Measurements from ENCODE around the gene TGM1. TPM values are rescaled to one million over a fixed set of nuclear protein-coding genes. Genes with fewer than 3 reads are reported as not detected.
A peak's percentile ranks its signal among the peaks of the same experiment; 100 is the strongest.
"Not testable (repeated sequence)": the region's sequence is repeated elsewhere in the genome, so short reads cannot be mapped to it uniquely, and the experiment has no call there.

TGM1 gene
- polyA plus RNA-seq, 4 donors: 1.5 to 3.4 (median 1.7) TPM

DNA sequence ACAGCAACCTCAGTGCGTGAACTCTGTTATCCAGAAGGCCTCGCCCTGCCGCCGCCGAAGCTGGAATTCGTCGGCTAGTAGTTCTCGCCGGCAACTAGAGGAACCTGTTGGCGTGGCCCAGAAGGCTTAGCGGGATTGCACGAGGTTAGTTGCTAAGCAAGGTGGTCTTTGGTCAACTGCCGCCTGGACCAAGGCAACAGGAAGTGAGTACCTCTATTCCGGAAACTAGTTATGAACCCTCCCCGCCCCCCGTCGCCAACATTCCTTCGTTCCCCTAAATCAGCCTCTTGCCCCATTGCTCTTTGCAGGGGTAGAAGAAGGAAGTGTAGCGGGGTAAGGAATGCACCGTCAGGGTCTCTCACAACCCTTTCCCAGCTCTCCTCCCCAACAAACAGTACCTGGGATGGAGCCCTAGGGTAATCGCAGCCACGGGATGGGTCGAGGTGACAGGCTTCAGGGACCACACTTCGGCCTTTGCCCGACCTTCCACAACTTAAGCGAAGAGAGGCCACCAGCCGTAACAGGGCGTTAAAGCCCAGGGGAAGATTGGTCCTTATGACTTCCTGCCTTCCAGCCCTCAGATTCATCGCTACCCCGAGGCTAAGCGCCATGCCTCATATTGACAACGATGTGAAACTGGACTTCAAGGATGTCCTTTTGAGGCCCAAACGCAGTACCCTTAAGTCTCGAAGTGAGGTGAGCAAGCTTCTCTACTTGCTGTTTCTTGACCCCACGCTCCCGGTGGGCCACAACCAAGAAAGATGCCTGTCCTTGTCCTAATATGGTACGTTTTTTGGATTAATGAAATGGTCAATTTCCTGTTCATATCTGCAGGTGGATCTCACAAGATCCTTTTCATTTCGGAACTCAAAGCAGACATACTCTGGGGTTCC, 30.1 kb downstream of the TGM1 start, which contains the start of gene GMPR2:
Gene GMPR2, plus strand, starts transcription at position 285 of the 893 bp plus-strand sequence. Its CDS starts 325 bp downstream, at position 610.
- Histone ChIP-seq H3K27me3 (ENCODE audit: control insufficient read depth in 3 of 3, insufficient read depth in 3 of 3, low read length in 3 of 3) (no peaks in the 10 kb centered on the region), H3K4me3 (ENCODE audit: low read depth in 1 of 3, low read length in 3 of 3) (peak within 1 kb of the TSS; percentile 57 to 81 (median 63)), H3K9me3 (ENCODE audit: control insufficient read depth in 2 of 2, insufficient read depth in 1 of 2, low read depth in 1 of 2, low read length in 1 of 2) (no peaks in the 10 kb centered on the region), H3K27ac (ENCODE audit: low read depth in 1 of 3, low read length in 2 of 3) (peak within 1 kb of the TSS; percentile 74 to 93 (median 89)), H3K36me3 (ENCODE audit: control insufficient read depth in 3 of 3, insufficient read depth in 2 of 3, low read depth in 1 of 3, low read length in 3 of 3) (peaks cover 4 to 33% (median 8%) of the 10 kb centered on the region in 3 donors), H3K4me1 (ENCODE audit: control insufficient read depth in 3 of 3, insufficient read depth in 2 of 3, low read depth in 1 of 3, low read length in 2 of 3) (peaks cover 2 to 11% (median 9%) of the 10 kb centered on the region in 3 donors)
- DNase-seq (no peak), FAIRE-seq (no peak)
- WGBS, 3 donors: 2 to 3% (median 3%) methylated on average over 38 of the region's 38 CpGs

DNA sequence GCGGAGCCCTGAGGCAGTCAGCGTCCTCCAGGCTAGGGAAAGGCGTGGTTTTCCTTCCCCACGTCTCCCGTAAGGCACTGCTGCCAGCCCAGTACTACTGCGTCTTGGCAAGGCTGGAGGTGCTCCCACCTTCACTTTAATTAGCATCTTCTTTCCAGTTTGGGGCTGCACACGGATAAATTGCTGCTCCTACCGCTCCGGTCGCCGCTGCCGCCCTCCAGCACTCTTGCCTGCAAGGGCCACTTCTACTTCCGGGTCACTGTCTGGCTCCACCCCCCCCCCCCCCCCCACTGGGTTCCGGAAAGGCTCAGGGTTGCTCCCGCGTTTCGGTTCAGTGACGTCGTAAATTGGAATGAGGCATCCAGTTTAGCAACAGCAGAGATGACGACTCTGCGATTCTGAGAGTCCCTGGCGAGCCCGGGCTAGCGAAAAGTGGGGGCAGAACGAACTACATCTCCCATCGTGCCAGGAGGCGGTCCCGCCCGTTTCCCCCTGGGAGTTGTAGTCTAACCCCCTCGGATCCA, 30.8 kb downstream of the TGM1 start, which contains the start of gene NEDD8:
Gene NEDD8, minus strand, starts transcription at position 247 of the 524 bp plus-strand sequence. Its CDS starts 100 bp downstream, at position 147.
- no peaks in the 10 kb centered on the region for H3K27me3 ChIP-seq (ENCODE audit: control insufficient read depth in 3 of 3, insufficient read depth in 3 of 3, low read length in 3 of 3)
- H3K4me3 ChIP-seq (ENCODE audit: low read depth in 1 of 3, low read length in 3 of 3): peak within 1 kb of the TSS; percentile 57 to 81 (median 63)
- peak within 1 kb of the TSS; percentile 74 to 93 (median 89) for H3K27ac ChIP-seq (ENCODE audit: low read depth in 1 of 3, low read length in 2 of 3)
- peak; percentile 94 to 97 for DNase-seq
- peaks cover 2 to 11% (median 9%) of the 10 kb centered on the region in 3 donors for H3K4me1 ChIP-seq (ENCODE audit: control insufficient read depth in 3 of 3, insufficient read depth in 2 of 3, low read depth in 1 of 3, low read length in 2 of 3)
- H3K9me3 ChIP-seq (ENCODE audit: control insufficient read depth in 2 of 2, insufficient read depth in 1 of 2, low read depth in 1 of 2, low read length in 1 of 2): no peaks in the 10 kb centered on the region
- WGBS, 3 donors: 0 to 1% (median 1%) methylated on average over 28 to 30 of the region's 30 CpGs
- no peak for FAIRE-seq
- H3K36me3 ChIP-seq (ENCODE audit: control insufficient read depth in 3 of 3, insufficient read depth in 2 of 3, low read depth in 1 of 3, low read length in 3 of 3): peaks cover 4 to 29% (median 4%) of the 10 kb centered on the region in 3 donors

GRCh38 chr14:24231263-24232120, 31.5 kb downstream of the TGM1 start:
- H3K4me1 ChIP-seq (ENCODE audit: control insufficient read depth in 3 of 3, insufficient read depth in 2 of 3, low read depth in 1 of 3, low read length in 2 of 3): peaks cover 2 to 11% (median 9%) of the 10 kb centered on the region in 3 donors
- H3K27me3 ChIP-seq (ENCODE audit: control insufficient read depth in 3 of 3, insufficient read depth in 3 of 3, low read length in 3 of 3): no peaks in the 10 kb centered on the region
- WGBS, 3 donors: 9 to 12% (median 10%) methylated on average over 23 of the region's 23 CpGs
- peak overlapping the region; percentile 58 to 93 (median 89) for H3K27ac ChIP-seq (ENCODE audit: low read depth in 1 of 3, low read length in 2 of 3)
- H3K4me3 ChIP-seq (ENCODE audit: low read depth in 1 of 3, low read length in 3 of 3): peak overlapping the region; percentile 57 to 81 (median 63)
- peaks cover 0 to 23% (median 0%) of the 10 kb centered on the region in 3 donors for H3K36me3 ChIP-seq (ENCODE audit: control insufficient read depth in 3 of 3, insufficient read depth in 2 of 3, low read depth in 1 of 3, low read length in 3 of 3)
- DNase-seq (peak in 1 of 2 donors; percentile 43), FAIRE-seq (no peak)
- no peaks in the 10 kb centered on the region for H3K9me3 ChIP-seq (ENCODE audit: control insufficient read depth in 2 of 2, insufficient read depth in 1 of 2, low read depth in 1 of 2, low read length in 1 of 2)

GRCh38 chr14:24228902-24229301, 34.1 kb downstream of the TGM1 start:
- DNase-seq (no peak), FAIRE-seq (no peak)
- no peaks in the 10 kb centered on the region for H3K9me3 ChIP-seq (ENCODE audit: control insufficient read depth in 2 of 2, insufficient read depth in 1 of 2, low read depth in 1 of 2, low read length in 1 of 2)
- peaks cover 2 to 11% (median 9%) of the 10 kb centered on the region in 3 donors for H3K4me1 ChIP-seq (ENCODE audit: control insufficient read depth in 3 of 3, insufficient read depth in 2 of 3, low read depth in 1 of 3, low read length in 2 of 3)
- H3K36me3 ChIP-seq (ENCODE audit: control insufficient read depth in 3 of 3, insufficient read depth in 2 of 3, low read depth in 1 of 3, low read length in 3 of 3): peaks cover 0 to 24% (median 0%) of the 10 kb centered on the region in 3 donors
- no peak overlapping the region for H3K27ac ChIP-seq (ENCODE audit: low read depth in 1 of 3, low read length in 2 of 3)
- H3K27me3 ChIP-seq (ENCODE audit: control insufficient read depth in 3 of 3, insufficient read depth in 3 of 3, low read length in 3 of 3): no peaks in the 10 kb centered on the region
- WGBS, 3 donors: 0 to 60% (median 5%) methylated on average over 1 of the region's 1 CpG
- H3K4me3 ChIP-seq (ENCODE audit: low read depth in 1 of 3, low read length in 3 of 3): no peak overlapping the region

DNA sequence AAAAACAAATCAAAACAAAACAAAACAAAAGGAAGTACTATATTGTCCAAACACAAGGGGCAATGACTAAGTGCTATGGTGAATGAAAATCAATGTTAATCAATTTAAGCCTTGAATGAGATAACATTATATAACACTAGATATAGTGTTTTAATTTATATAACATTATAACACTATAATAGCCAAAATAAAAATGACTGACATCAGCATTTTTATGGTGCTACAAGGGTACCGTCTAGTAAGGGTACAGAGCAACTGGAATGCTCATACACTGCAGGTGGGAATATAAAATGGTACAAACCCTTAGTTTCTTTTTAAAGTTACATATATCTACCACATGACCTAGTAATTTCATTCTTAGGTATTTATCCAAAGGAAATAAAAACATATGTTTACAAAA, 36.5 kb downstream of the TGM1 start:
- DNase-seq (no peak), FAIRE-seq (no peak)
- 65 to 72% (median 67%) methylated on average over 1 of the region's 1 CpG for WGBS, 3 donors

DNA sequence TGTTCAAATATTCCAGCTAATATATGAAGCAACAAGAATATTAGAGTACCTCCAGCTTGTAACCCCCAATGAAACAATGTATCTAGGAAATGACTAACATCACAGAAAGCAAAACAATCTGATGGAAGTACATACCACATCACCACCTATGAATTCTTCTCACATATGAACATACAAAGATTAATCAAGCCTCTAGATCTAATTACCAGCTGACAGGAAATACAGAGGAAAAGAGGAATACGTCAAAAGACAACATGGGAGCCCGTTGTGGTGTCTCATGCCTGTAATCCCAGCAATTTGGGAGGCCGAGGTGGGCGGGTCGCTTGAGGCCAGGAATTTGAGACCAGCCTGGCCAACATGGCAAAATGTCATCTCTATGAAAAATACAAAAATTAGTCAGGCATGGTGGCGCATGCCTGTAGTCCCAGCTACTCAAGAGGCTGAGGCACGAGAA, 38.3 kb downstream of the TGM1 start:
- H3K4me3 ChIP-seq (ENCODE audit: low read depth in 1 of 3, low read length in 3 of 3): no peak overlapping the region
- DNase-seq: no peak
- H3K27ac ChIP-seq (ENCODE audit: low read depth in 1 of 3, low read length in 2 of 3): peak overlapping the region in 1 of 3 donors; percentile 16
- H3K4me1 ChIP-seq (ENCODE audit: control insufficient read depth in 3 of 3, insufficient read depth in 2 of 3, low read depth in 1 of 3, low read length in 2 of 3): no peaks in the 10 kb centered on the region
- H3K27me3 ChIP-seq (ENCODE audit: control insufficient read depth in 3 of 3, insufficient read depth in 3 of 3, low read length in 3 of 3): no peaks in the 10 kb centered on the region
- H3K9me3 ChIP-seq (ENCODE audit: control insufficient read depth in 2 of 2, insufficient read depth in 1 of 2, low read depth in 1 of 2, low read length in 1 of 2): no peaks in the 10 kb centered on the region
- WGBS, 3 donors: 89 to 95% (median 89%) methylated on average over 7 of the region's 7 CpGs
- no peak for FAIRE-seq
- peaks cover 0 to 17% (median 0%) of the 10 kb centered on the region in 3 donors for H3K36me3 ChIP-seq (ENCODE audit: control insufficient read depth in 3 of 3, insufficient read depth in 2 of 3, low read depth in 1 of 3, low read length in 3 of 3)

More for the DNA sequence above, 36.5 kb downstream of the TGM1 start:
- Histone ChIP-seq H3K9me3 (ENCODE audit: control insufficient read depth in 2 of 2, insufficient read depth in 1 of 2, low read depth in 1 of 2, low read length in 1 of 2) (no peaks in the 10 kb centered on the region), H3K4me1 (ENCODE audit: control insufficient read depth in 3 of 3, insufficient read depth in 2 of 3, low read depth in 1 of 3, low read length in 2 of 3) (peaks cover 2 to 3% (median 3%) of the 10 kb centered on the region in 3 donors), H3K27me3 (ENCODE audit: control insufficient read depth in 3 of 3, insufficient read depth in 3 of 3, low read length in 3 of 3) (no peaks in the 10 kb centered on the region), H3K4me3 (ENCODE audit: low read depth in 1 of 3, low read length in 3 of 3) (no peak overlapping the region), H3K36me3 (ENCODE audit: control insufficient read depth in 3 of 3, insufficient read depth in 2 of 3, low read depth in 1 of 3, low read length in 3 of 3) (peaks cover 0 to 26% (median 0%) of the 10 kb centered on the region in 3 donors), H3K27ac (ENCODE audit: low read depth in 1 of 3, low read length in 2 of 3) (no peak overlapping the region)

DNA sequence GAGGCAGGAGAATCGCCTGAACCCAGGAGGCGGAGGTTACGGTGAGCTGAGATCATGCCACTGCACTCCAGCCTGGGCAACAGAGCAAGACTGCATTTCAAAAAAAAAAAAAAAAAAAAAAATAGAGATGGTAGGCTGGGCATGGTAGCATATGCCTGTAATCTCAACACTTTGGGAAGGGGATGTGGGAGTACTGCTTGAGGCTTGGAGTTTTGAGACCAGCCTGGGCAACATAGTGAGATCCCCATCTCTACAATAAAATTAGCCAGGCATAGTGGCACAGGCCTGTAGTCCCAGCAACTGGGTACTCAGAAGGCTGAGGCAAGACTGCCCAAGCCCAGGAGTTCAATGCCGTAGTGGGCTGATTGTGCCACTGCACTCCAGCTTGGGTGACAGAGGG, 40.0 kb downstream of the TGM1 start:
- H3K4me3 ChIP-seq (ENCODE audit: low read depth in 1 of 3, low read length in 3 of 3); H3K27me3 ChIP-seq (ENCODE audit: control insufficient read depth in 3 of 3, insufficient read depth in 3 of 3, low read length in 3 of 3); H3K9me3 ChIP-seq (ENCODE audit: control insufficient read depth in 2 of 2, insufficient read depth in 1 of 2, low read depth in 1 of 2, low read length in 1 of 2); FAIRE-seq; DNase-seq; H3K27ac ChIP-seq (ENCODE audit: low read depth in 1 of 3, low read length in 2 of 3); H3K4me1 ChIP-seq (ENCODE audit: control insufficient read depth in 3 of 3, insufficient read depth in 2 of 3, low read depth in 1 of 3, low read length in 2 of 3): not testable (repeated sequence)
- peaks cover 0 to 12% (median 0%) of the 10 kb centered on the region in 3 donors for H3K36me3 ChIP-seq (ENCODE audit: control insufficient read depth in 3 of 3, insufficient read depth in 2 of 3, low read depth in 1 of 3, low read length in 3 of 3)
- WGBS, 3 donors: 97 to 99% (median 97%) methylated on average over 4 of the region's 4 CpGs
